HG03571 (cell line): ENCODE data around the gene CXCL13.
"Not testable (repeated sequence)": the region's sequence is repeated elsewhere in the genome, so short reads cannot be mapped to it uniquely, and the experiment has no call there.

Source experiments
- ATAC-seq: cut with Tn5 transposase; IDR thresholded peaks from one replicate; pipeline ENCODE4 v1.9.1; 2021; ENCODE audit not compliant: unreplicated experiment

The CXCL13 gene

DNA sequence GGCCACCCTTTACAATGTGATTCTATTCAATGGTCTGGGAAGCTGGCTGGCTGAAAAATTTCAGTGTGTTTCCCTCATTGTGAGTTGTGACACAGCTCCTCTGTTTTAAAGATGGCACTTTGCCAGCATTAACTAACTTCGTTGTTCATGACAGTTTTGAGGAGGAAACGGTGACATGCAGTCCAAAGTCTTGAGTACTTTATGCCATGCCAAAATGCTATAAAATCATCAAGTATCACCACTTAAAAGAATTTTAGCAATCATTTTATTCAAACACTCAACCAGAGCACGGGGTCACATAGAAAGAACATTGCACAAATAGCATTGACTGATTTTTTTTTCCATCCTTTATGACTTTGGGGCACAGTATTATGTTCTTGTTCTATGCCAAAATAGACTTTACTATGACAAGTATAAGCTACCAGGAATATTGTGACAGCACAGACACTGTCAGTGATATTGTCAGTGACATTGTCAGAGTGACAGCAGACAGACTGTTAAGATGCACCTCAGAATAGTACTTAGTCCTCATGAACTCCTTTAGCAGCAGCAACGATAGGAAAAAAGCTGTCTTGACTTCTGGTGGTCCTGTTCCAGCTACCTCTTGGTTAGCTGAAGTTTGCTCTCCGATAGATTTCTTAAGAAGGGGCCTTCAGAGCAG, 46.7 kb downstream of the CXCL13 start:
- ATAC-seq: no peak

DNA sequence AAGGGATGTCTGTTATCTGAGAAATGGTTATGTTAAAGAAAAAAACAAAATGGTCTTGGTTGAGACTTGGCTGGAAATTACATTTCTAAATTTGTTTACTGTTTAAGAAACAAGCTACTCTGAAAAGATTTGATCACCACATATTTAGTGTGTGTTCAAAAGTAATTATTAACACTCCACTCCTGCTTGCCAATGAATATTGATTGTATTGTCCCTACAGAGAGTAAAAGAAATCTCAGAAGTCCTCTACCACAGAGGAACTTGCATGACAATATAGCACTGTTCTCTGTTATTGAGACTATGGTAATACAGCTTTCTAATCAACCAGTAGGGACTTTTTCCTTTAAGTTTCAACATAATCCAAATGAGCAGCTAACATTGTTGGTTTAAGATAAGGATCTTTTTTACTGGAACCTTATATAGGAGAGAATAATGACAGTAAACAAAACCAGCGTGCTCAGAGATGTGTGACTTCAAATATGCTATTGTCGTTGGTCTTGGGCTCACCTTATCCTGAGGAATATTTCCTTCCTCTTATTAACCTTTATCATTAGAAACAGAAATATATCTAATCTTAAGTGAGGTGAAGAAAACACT, 47.6 kb downstream of the CXCL13 start:
- no peak for ATAC-seq

- not testable (repeated sequence) for ATAC-seq
Observed at GRCh38 chr4:77660318-77660717, 54.7 kb downstream of the CXCL13 start.
